ENCODE data around the gene KRT2.

GRCh38 chr12:52689239-52689638, 37.2 kb upstream of the KRT2 start:
- TF ChIP-seq YY1 (IDR thresholded peaks at IDR 0.05; ENCODE audit: insufficient read depth, insufficient read length): no peak
- no peak for TF ChIP-seq ZNF274 (IDR thresholded peaks at IDR 0.05; ENCODE audit: low read depth, low read length)
- no peak for TF ChIP-seq SUZ12 (IDR thresholded peaks at IDR 0.05; ENCODE audit: extremely low read depth, insufficient read depth, insufficient read length)
